Measurements from ENCODE around the gene WWOX.
A peak's percentile ranks its signal among the peaks of the same experiment; 100 is the strongest.

The WWOX gene

GRCh38 chr16:78198288-78198687, 98.8 kb downstream of the WWOX start:
- DNase-seq: no peak

GRCh38 chr16:78199325-78200022, 100.0 kb downstream of the WWOX start:
- no peak for DNase-seq

- DNase-seq: no peak
These were observed 100.6 kb downstream of the WWOX start for GRCh38 chr16:78200023-78200389.

GRCh38 chr16:78200623-78201096, 101.2 kb downstream of the WWOX start:
- no peak for DNase-seq

GRCh38 chr16:78205506-78205905, 106.1 kb downstream of the WWOX start:
- no peak for DNase-seq

- DNase-seq: no peak
These were observed 107.3 kb downstream of the WWOX start for GRCh38 chr16:78206623-78207223.

GRCh38 chr16:78209951-78210661, 110.7 kb downstream of the WWOX start:
- peak; percentile 28 for DNase-seq

- DNase-seq: no peak
These were observed 111.7 kb downstream of the WWOX start for GRCh38 chr16:78211020-78211599.

GRCh38 chr16:78211946-78212345, 112.5 kb downstream of the WWOX start:
- no peak for DNase-seq

- DNase-seq: no peak
These were observed 113.2 kb downstream of the WWOX start for GRCh38 chr16:78212674-78213073.

GRCh38 chr16:78213751-78214150, 114.3 kb downstream of the WWOX start:
- no peak for DNase-seq

GRCh38 chr16:78215222-78215621, 115.8 kb downstream of the WWOX start:
- no peak for DNase-seq

- DNase-seq: peak; percentile 7
These were observed 116.8 kb downstream of the WWOX start for GRCh38 chr16:78216166-78216745.

- no peak for DNase-seq
These were observed 117.8 kb downstream of the WWOX start for GRCh38 chr16:78217276-78217675.

- no peak for DNase-seq
These were observed 118.8 kb downstream of the WWOX start for GRCh38 chr16:78218279-78218678.

GRCh38 chr16:78218856-78219651, 119.6 kb downstream of the WWOX start:
- DNase-seq: no peak

- DNase-seq: no peak
These were observed 121.1 kb downstream of the WWOX start for GRCh38 chr16:78220571-78220970.

GRCh38 chr16:78221892-78222291, 122.4 kb downstream of the WWOX start:
- DNase-seq: no peak

GRCh38 chr16:78224342-78224741, 124.9 kb downstream of the WWOX start:
- DNase-seq: no peak

- no peak for DNase-seq
These were observed 126.5 kb downstream of the WWOX start for GRCh38 chr16:78225919-78226318.

- DNase-seq: no peak
These were observed 128.4 kb downstream of the WWOX start for GRCh38 chr16:78227855-78228254.

GRCh38 chr16:78228704-78229103, 129.2 kb downstream of the WWOX start:
- DNase-seq: no peak
